ENCODE results near the gene RSPH1.

RSPH1 gene

DNA sequence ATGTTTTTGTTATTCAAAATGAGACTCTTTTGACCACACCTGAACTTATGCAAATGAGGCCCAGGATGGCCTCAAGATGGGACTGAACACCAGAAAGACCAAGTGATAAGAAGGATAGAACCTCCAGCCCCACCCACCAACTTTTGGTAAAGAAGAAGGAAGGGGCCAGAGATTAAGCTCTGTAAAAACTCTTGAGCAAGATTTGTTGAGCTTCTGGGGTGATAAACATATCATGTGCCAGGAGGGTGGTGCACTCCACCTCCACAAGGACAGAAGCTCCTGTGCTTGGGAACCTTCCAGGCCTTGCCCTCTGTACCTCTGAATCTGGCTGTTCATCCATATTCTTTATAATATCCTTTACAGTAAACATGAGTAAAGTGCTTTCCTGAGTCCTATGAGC, 5.3 kb downstream of the RSPH1 start:
- Histone ChIP-seq H3K36me3 (ENCODE audit: control insufficient read depth, insufficient read depth, low read length) (no peaks in the 10 kb centered on the region), H3K27me3 (replicated peaks; ENCODE audit: control insufficient read depth, insufficient read depth, low read length) (no peaks in the 10 kb centered on the region), H3K4me3 (replicated peaks; ENCODE audit: low read depth, low read length) (no peak overlapping the region)
- TF ChIP-seq, protein P1, sequence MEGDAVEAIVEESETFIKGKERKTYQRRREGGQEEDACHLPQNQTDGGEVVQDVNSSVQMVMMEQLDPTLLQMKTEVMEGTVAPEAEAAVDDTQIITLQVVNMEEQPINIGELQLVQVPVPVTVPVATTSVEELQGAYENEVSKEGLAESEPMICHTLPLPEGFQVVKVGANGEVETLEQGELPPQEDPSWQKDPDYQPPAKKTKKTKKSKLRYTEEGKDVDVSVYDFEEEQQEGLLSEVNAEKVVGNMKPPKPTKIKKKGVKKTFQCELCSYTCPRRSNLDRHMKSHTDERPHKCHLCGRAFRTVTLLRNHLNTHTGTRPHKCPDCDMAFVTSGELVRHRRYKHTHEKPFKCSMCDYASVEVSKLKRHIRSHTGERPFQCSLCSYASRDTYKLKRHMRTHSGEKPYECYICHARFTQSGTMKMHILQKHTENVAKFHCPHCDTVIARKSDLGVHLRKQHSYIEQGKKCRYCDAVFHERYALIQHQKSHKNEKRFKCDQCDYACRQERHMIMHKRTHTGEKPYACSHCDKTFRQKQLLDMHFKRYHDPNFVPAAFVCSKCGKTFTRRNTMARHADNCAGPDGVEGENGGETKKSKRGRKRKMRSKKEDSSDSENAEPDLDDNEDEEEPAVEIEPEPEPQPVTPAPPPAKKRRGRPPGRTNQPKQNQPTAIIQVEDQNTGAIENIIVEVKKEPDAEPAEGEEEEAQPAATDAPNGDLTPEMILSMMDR (IDR thresholded peaks at IDR 0.05; ENCODE audit: insufficient read depth, low read length, poor library complexity, severe bottlenecking) = no peak
- DNase-seq (ENCODE audit: extremely low read depth, insufficient read length) = no peak

DNA sequence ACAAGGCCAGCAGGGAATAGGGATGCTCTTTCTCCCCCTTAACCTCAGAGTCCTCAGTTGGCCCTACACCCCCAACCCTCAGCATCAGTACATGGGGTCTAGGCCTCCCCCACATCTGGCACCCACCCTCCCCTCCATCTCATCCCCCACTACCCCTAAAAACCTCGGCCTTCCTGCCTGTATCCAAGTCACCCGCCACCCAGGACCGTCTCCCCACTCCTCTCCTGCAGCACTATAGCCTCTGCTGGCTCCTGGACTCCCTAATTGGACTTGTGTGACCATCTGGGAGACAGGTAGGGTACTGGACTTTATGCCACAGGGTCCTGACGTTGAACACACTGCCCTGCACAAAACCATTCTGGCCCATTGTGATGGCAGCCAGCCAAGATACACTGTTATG, 6.0 kb downstream of the RSPH1 start:
- TF ChIP-seq, protein P1 (IDR thresholded peaks at IDR 0.05; ENCODE audit: insufficient read depth, low read length, poor library complexity, severe bottlenecking) = no peak
- no peaks in the 10 kb centered on the region for H3K36me3 ChIP-seq (ENCODE audit: control insufficient read depth, insufficient read depth, low read length)
- no peak overlapping the region for H3K4me3 ChIP-seq (replicated peaks; ENCODE audit: low read depth, low read length)
- no peak for DNase-seq (ENCODE audit: extremely low read depth, insufficient read length)
- H3K27me3 ChIP-seq (replicated peaks; ENCODE audit: control insufficient read depth, insufficient read depth, low read length) = no peaks in the 10 kb centered on the region

DNA sequence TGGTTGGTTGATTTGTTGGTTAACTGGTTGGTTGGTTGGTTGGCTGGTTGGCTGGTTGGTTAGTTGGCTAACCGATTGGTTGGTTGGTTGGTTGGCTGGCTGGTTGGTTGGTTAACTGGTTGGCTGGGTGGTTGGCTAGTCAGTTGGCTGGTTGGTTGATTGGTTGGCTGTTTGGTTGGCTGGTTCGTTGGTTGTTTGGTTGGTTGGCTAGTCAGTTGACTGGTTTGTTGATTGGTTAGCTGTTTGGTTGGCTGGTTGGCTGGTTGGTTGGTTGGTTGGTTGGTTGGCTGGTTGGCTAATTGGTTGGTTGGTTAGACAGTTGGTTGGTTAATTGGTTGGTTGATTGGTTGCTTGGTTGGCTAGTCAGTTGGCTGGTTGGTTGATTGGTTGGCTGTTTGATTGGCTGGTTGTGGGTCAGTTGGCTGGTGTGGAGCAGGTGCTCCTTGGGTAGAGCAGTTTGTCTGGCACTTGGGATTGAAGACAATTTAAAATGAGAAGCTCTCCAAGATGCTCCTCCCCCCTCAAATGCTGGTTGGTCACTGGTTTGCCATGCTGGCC, 6.9 kb downstream of the RSPH1 start:
- DNase-seq (ENCODE audit: extremely low read depth, insufficient read length) = no peak
- Histone ChIP-seq H3K27me3 (replicated peaks; ENCODE audit: control insufficient read depth, insufficient read depth, low read length) (no peaks in the 10 kb centered on the region), H3K4me3 (replicated peaks; ENCODE audit: low read depth, low read length) (no peak overlapping the region), H3K36me3 (ENCODE audit: control insufficient read depth, insufficient read depth, low read length) (no peaks in the 10 kb centered on the region)
- TF ChIP-seq, protein P1 (IDR thresholded peaks at IDR 0.05; ENCODE audit: insufficient read depth, low read length, poor library complexity, severe bottlenecking) = no peak

DNA sequence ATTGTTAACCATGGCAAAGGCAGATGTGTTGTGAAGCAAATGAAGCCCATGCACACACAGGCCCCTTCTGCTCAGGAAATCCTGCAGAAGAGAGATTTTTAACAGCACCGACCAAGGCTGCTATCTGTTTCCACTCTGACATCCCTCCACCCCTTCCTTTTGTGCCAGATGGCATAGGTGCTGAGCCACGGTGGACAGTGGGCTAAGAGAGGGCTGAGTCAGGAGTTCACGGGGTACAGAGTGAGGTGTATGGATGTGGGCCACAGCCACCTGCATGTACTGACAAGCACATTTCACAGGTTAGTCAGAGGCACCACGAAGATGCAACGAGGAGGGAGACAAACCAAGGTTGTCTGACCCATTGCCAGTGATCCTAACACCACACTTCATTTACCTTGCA, 9.5 kb downstream of the RSPH1 start:
- H3K4me3 ChIP-seq (replicated peaks; ENCODE audit: low read depth, low read length) = no peak overlapping the region
- H3K36me3 ChIP-seq (ENCODE audit: control insufficient read depth, insufficient read depth, low read length) = no peaks in the 10 kb centered on the region
- no peaks in the 10 kb centered on the region for H3K27me3 ChIP-seq (replicated peaks; ENCODE audit: control insufficient read depth, insufficient read depth, low read length)
- TF ChIP-seq, protein P1 (IDR thresholded peaks at IDR 0.05; ENCODE audit: insufficient read depth, low read length, poor library complexity, severe bottlenecking) = no peak
- no peak for DNase-seq (ENCODE audit: extremely low read depth, insufficient read length)

DNA sequence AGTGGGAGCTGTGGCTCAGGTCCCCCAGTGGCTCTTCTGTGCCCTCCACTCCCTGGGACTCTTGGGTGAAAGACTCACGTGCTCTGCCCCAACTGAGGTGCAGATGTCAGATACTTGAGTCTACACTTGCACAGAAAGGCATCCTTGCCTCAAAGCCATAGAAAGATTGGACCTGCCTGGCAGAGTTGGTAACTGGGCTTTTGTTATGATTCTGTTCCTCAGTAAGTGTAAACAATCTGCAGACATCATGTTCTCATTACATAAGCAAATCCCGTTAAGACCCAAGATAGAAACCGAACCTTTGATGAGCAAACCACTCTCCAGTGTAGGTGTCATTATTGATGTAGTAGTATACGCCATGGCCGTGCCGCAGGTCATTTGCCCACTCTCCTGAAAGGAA, 10.0 kb downstream of the RSPH1 start:
- Histone ChIP-seq H3K36me3 (ENCODE audit: control insufficient read depth, insufficient read depth, low read length) (no peaks in the 10 kb centered on the region), H3K4me3 (replicated peaks; ENCODE audit: low read depth, low read length) (no peak overlapping the region), H3K27me3 (replicated peaks; ENCODE audit: control insufficient read depth, insufficient read depth, low read length) (no peaks in the 10 kb centered on the region)
- TF ChIP-seq, protein P1 (IDR thresholded peaks at IDR 0.05; ENCODE audit: insufficient read depth, low read length, poor library complexity, severe bottlenecking) = no peak
- DNase-seq (ENCODE audit: extremely low read depth, insufficient read length) = no peak

DNA sequence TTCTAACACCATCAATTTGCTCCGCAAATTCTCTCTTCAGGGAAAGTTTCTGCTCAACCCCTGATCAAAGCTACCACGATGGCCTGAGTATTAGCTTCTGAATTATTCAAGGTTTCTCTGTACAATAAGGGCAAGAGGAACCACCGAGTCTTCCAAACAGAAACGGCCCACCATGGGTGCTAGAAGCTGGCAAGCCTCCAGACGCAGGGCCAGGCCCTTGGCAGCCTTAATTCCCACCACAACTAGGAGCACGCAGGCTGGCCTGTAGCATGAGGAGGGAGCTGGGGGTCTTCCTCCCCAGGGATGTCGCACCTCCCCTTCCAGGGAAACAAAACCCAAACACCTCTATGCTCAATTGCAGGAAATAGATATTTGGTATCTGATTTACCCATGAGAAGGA, 11.1 kb downstream of the RSPH1 start:
- no peaks in the 10 kb centered on the region for H3K27me3 ChIP-seq (replicated peaks; ENCODE audit: control insufficient read depth, insufficient read depth, low read length)
- DNase-seq (ENCODE audit: extremely low read depth, insufficient read length) = no peak
- TF ChIP-seq, protein P1 (IDR thresholded peaks at IDR 0.05; ENCODE audit: insufficient read depth, low read length, poor library complexity, severe bottlenecking) = no peak
- no peaks in the 10 kb centered on the region for H3K36me3 ChIP-seq (ENCODE audit: control insufficient read depth, insufficient read depth, low read length)
- no peak overlapping the region for H3K4me3 ChIP-seq (replicated peaks; ENCODE audit: low read depth, low read length)
